H9 (cell line): ENCODE measurements around the gene PGBD5. TPM values are rescaled to one million over a fixed set of nuclear protein-coding genes. Genes with fewer than 3 reads are reported as not detected.

Source experiments
- DNase-seq: peaks from one replicate; pipeline ENCODE4 v3.0.0-alpha.2; 2017
- H2AFZ ChIP-seq: one replicate; pipeline ENCODE4 v1.6.1; 2013; ENCODE audit warnings: mild to moderate bottlenecking, low read length, control low read depth, moderate library complexity
- H2AK5ac ChIP-seq: 2 replicates; pipeline ENCODE4 v1.6.1; 2013; ENCODE audit warnings: low read length, control low read depth, mixed read lengths; ENCODE audit not compliant: insufficient read length
- H2BK120ac ChIP-seq: one replicate; pipeline ENCODE4 v1.6.1; 2013; ENCODE audit warnings: low read depth, mild to moderate bottlenecking, low read length, control low read depth, inconsistent platforms; ENCODE audit not compliant: poor library complexity, severe bottlenecking
- H2BK12ac ChIP-seq: 2 replicates; pipeline ENCODE4 v1.6.1; 2013; ENCODE audit warnings: low read length, control low read depth, mixed read lengths, low read depth; ENCODE audit not compliant: insufficient read length
- H2BK15ac ChIP-seq: 2 replicates; pipeline ENCODE4 v1.6.1; 2013; ENCODE audit warnings: low read depth, low read length, control low read depth
- H2BK20ac ChIP-seq: one replicate; pipeline ENCODE4 v1.6.1; 2013; ENCODE audit warnings: low read depth, mild to moderate bottlenecking, low read length, control low read depth, inconsistent platforms; ENCODE audit not compliant: poor library complexity, severe bottlenecking
- H2BK5ac ChIP-seq: 2 replicates; pipeline ENCODE4 v1.6.1; 2013; ENCODE audit warnings: low read length, control low read depth, mixed read lengths; ENCODE audit not compliant: insufficient read length
- H3K14ac ChIP-seq: 2 replicates; pipeline ENCODE4 v1.6.1; 2013; ENCODE audit warnings: low read length, control low read depth; ENCODE audit not compliant: insufficient read depth
- H3K18ac ChIP-seq: 2 replicates; pipeline ENCODE4 v1.6.1; 2013; ENCODE audit warnings: low read depth, mild to moderate bottlenecking, mixed read lengths, low read length, control low read depth; ENCODE audit not compliant: insufficient read length
- H3K23ac ChIP-seq: 2 replicates; pipeline ENCODE4 v1.6.1; 2013; ENCODE audit warnings: low read length, control low read depth, mixed read lengths, low read depth; ENCODE audit not compliant: insufficient read length
- H3K23me2 ChIP-seq: 2 replicates; pipeline ENCODE4 v1.6.1; 2013; ENCODE audit warnings: low read depth, mild to moderate bottlenecking, mixed read lengths, low read length, control low read depth; ENCODE audit not compliant: insufficient read length, poor library complexity, severe bottlenecking
- H3K27ac ChIP-seq: 2 replicates; pipeline ENCODE4 v1.5.1; 2013; ENCODE audit warnings: low read length, control low read depth, mixed read lengths, low read depth; ENCODE audit not compliant: insufficient read length
- H3K27me3 ChIP-seq: 2 replicates; pipeline ENCODE4 v1.6.1; 2013; ENCODE audit warnings: low read length, control low read depth, inconsistent platforms; ENCODE audit not compliant: insufficient read depth
- H3K4ac ChIP-seq: 2 replicates; pipeline ENCODE4 v1.6.1; 2013; ENCODE audit warnings: low read depth, mild to moderate bottlenecking, control low read depth, inconsistent platforms, low read length, moderate library complexity
- H3K4me1 ChIP-seq: 2 replicates; pipeline ENCODE4 v1.6.1; 2013; ENCODE audit warnings: low read length, control low read depth, inconsistent platforms; ENCODE audit not compliant: insufficient read depth
- H3K4me2 ChIP-seq: 2 replicates; pipeline ENCODE4 v1.6.1; 2013; ENCODE audit warnings: low read length, control low read depth, mixed read lengths; ENCODE audit not compliant: insufficient read length, insufficient read depth
- H3K56ac ChIP-seq: 2 replicates; pipeline ENCODE4 v1.6.1; 2013; ENCODE audit warnings: low read depth, mild to moderate bottlenecking, mixed read lengths, low read length, control low read depth; ENCODE audit not compliant: insufficient read length
- H3K79me1 ChIP-seq: 2 replicates; pipeline ENCODE4 v1.6.1; 2013; ENCODE audit warnings: low read depth, mild to moderate bottlenecking, moderate library complexity, low read length, control low read depth, inconsistent platforms; ENCODE audit not compliant: insufficient read depth, poor library complexity, severe bottlenecking
- H3K79me2 ChIP-seq: 2 replicates; pipeline ENCODE4 v1.6.1; 2013; ENCODE audit warnings: low read length, control low read depth, inconsistent platforms; ENCODE audit not compliant: insufficient read depth
- H3K9ac ChIP-seq: 2 replicates; pipeline ENCODE4 v1.6.1; 2013; ENCODE audit warnings: low read length, control low read depth, mixed read lengths; ENCODE audit not compliant: insufficient read length; ENCODE audit errors: extremely low read depth
- H3K9me3 ChIP-seq: one replicate; pipeline ENCODE4 v1.6.1; 2013; ENCODE audit warnings: low read depth, low read length, inconsistent platforms; ENCODE audit not compliant: control insufficient read depth
- H3T11ph ChIP-seq: one replicate; pipeline ENCODE4 v1.6.1; 2013; ENCODE audit warnings: mild to moderate bottlenecking, low read length, control low read depth, inconsistent platforms
- H4K20me1 ChIP-seq: one replicate; pipeline ENCODE4 v1.6.1; 2013; ENCODE audit not compliant: control insufficient read depth, insufficient read length, insufficient read depth
- H4K5ac ChIP-seq: 2 replicates; pipeline ENCODE4 v1.6.1; 2013; ENCODE audit warnings: low read depth, mild to moderate bottlenecking, mixed read lengths, low read length, control low read depth; ENCODE audit not compliant: insufficient read length
- H4K8ac ChIP-seq: replicated peaks from 2 replicates; pipeline ENCODE4 v1.6.1; 2013; ENCODE audit warnings: low read length, control low read depth, mixed read lengths, low read depth; ENCODE audit not compliant: insufficient read length
- H4K91ac ChIP-seq: 2 replicates; pipeline ENCODE4 v1.6.1; 2013; ENCODE audit warnings: low read depth, mild to moderate bottlenecking, moderate library complexity, mixed read lengths, low read length, control low read depth; ENCODE audit not compliant: insufficient read length
- H3K27ac Mint-ChIP-seq, 3 experiments: 2 replicates in 2 of 3; 3 replicates in 1 of 3; pipeline ENCODE4 v1.8.0; 2020 to 2021; ENCODE audit warnings: mixed read lengths in 3 of 3, mild to moderate bottlenecking in 1 of 3, moderate library complexity in 1 of 3
- H3K27me3 Mint-ChIP-seq: 2 replicates; pipeline ENCODE4 v1.8.0; 2021; ENCODE audit warnings: low read depth, mild to moderate bottlenecking, moderate library complexity, mixed read lengths
- H3K36me3 Mint-ChIP-seq, 3 experiments: 2 replicates in 2 of 3; 3 replicates in 1 of 3; pipeline ENCODE4 v1.8.0; 2020 to 2021; ENCODE audit warnings: low read depth in 3 of 3, mixed read lengths in 3 of 3; ENCODE audit not compliant: insufficient read depth in 1 of 3
- H3K4me1 Mint-ChIP-seq, 2 experiments: 2 replicates each; pipeline ENCODE4 v1.8.0; 2020; ENCODE audit warnings: mixed read lengths in 2 of 2
- H3K4me3 Mint-ChIP-seq, 2 experiments: 2 replicates in 1 of 2; 3 replicates in 1 of 2; pipeline ENCODE4 v1.8.0; 2020 to 2021; ENCODE audit warnings: mild to moderate bottlenecking in 2 of 2, mixed read lengths in 2 of 2, moderate library complexity in 1 of 2
- H3K9me3 Mint-ChIP-seq, 2 experiments: 2 replicates in 1 of 2; 3 replicates in 1 of 2; pipeline ENCODE4 v1.8.0; 2020; ENCODE audit warnings: mild to moderate bottlenecking in 2 of 2, mixed read lengths in 2 of 2, moderate library complexity in 1 of 2
- CTCF ChIP-seq: fragments of 200-600 bp; sonication (generic); conservative IDR thresholded peaks from 3 replicates; pipeline ENCODE4 v1.8.0; 2021; ENCODE audit warnings: antibody characterized with exemption, mild to moderate bottlenecking
- WGBS: extraction: QIAGEN DNeasy Blood & Tissue Kit; methylation state at CpG from one replicate; pipeline ENCODE4 v1.1.7; 2013; ENCODE audit warnings: missing lambda C conversion rate, low lambda C conversion rate, mixed read lengths; ENCODE audit not compliant: insufficient read length; ENCODE audit errors: extremely low coverage; 5-methylcytosine and 5-hydroxymethylcytosine counted together
- total RNA-seq: library from RNA; stranded (reverse); gene quantifications from 2 replicates; pipeline ENCODE4 v1.2.1, GENCODE V29; 2021

Gene PGBD5
- total RNA-seq, 1 experiment from 2014 or later: 19.1 TPM

- H4K8ac ChIP-seq: no peak overlapping the region
- no peaks in the 10 kb centered on the region for H3K23me2 ChIP-seq
- H3K9ac ChIP-seq: no peak overlapping the region
- no peak overlapping the region for H3K18ac ChIP-seq
- no CpG with 5 or more reads among the region's 7 CpGs for WGBS
- no peaks in the 10 kb centered on the region for H3K9me3 Mint-ChIP-seq
- H3K9me3 ChIP-seq: no peaks in the 10 kb centered on the region
- H3K79me2 ChIP-seq: no peaks in the 10 kb centered on the region
- no peak overlapping the region for H2BK15ac ChIP-seq
- no peak overlapping the region for H2BK20ac ChIP-seq
- no peak overlapping the region for H3K56ac ChIP-seq
- no peak overlapping the region for H3K23ac ChIP-seq
- no peak for DNase-seq
- TF ChIP-seq CTCF: no peak
- H2AK5ac ChIP-seq: no peak overlapping the region
- H2AFZ ChIP-seq: no peak overlapping the region
- no peaks in the 10 kb centered on the region for H4K20me1 ChIP-seq
- H2BK12ac ChIP-seq: no peak overlapping the region
- H3K4me1 Mint-ChIP-seq: peaks cover 24 to 31% of the 10 kb centered on the region in 2 experiments
- no peak overlapping the region for H2BK5ac ChIP-seq
- H3K79me1 ChIP-seq: no peaks in the 10 kb centered on the region
- H4K5ac ChIP-seq: no peak overlapping the region
- H3K4me2 ChIP-seq: no peak overlapping the region
- H3T11ph ChIP-seq: no peak overlapping the region
- H3K36me3 Mint-ChIP-seq: peaks cover 0 to 2% (median 0%) of the 10 kb centered on the region in 3 experiments; a peak in 1 of 7 replicates
- H3K27ac ChIP-seq: no peak overlapping the region
- H4K91ac ChIP-seq: no peak overlapping the region
- peak overlapping the region; percentile 8; the same call in 1 of the 2 replicates for H3K14ac ChIP-seq
- no peaks in the 10 kb centered on the region for H3K27me3 ChIP-seq
- no peak overlapping the region for H2BK120ac ChIP-seq
- H3K4me3 Mint-ChIP-seq: no peak overlapping the region
- no peak overlapping the region for H3K27ac Mint-ChIP-seq
- H3K4ac ChIP-seq: no peak overlapping the region
- H3K4me1 ChIP-seq: peaks cover 6% of the 10 kb centered on the region
- H3K27me3 Mint-ChIP-seq: no peaks in the 10 kb centered on the region; the same call in 1 of the 2 replicates
These were observed 132.8 kb downstream of the PGBD5 start for GRCh38 chr1:230293390-230293700.
